HG02623 (cell line): ENCODE data around the gene KRTAP4-3.
"Not testable (repeated sequence)": the region's sequence is repeated elsewhere in the genome, so short reads cannot be mapped to it uniquely, and the experiment has no call there.

Experiments
- ATAC-seq: cut with Tn5 transposase; IDR thresholded peaks from one replicate; pipeline ENCODE4 v1.9.1; 2021; ENCODE audit warnings: moderate library complexity; ENCODE audit not compliant: unreplicated experiment

The KRTAP4-3 gene

GRCh38 chr17:41119696-41120690 lies 48.0 kb downstream of the KRTAP4-3 start:
- ATAC-seq, result not testable (repeated sequence)

- ATAC-seq, result no peak
These were observed 49.3 kb downstream of the KRTAP4-3 start for GRCh38 chr17:41118721-41119120.

- not testable (repeated sequence) for ATAC-seq
These were observed 50.1 kb downstream of the KRTAP4-3 start, which contains the start of gene KRTAP4-11 for GRCh38 chr17:41117846-41118386. KRTAP4-11 (minus strand) TSS chr17:41118373; CDS start chr17:41118315, 58 bp downstream.
